ENCODE measurements around the gene LDLRAP1.

LDLRAP1 gene

GRCh38 chr1:25515033-25515432, 28.4 kb upstream of the LDLRAP1 start:
- H3K36me3 ChIP-seq, result no peaks in the 10 kb centered on the region
- no peak overlapping the region for H3K27ac ChIP-seq
- DNase-seq, result no peak
- H3K4me3 ChIP-seq (ENCODE audit: low read depth, low read length), result no peak overlapping the region
- no peaks in the 10 kb centered on the region for H3K9me3 ChIP-seq (ENCODE audit: severe bottlenecking)
- H3K27me3 ChIP-seq (ENCODE audit: insufficient read depth, low read depth, severe bottlenecking), result no peaks in the 10 kb centered on the region
- TF ChIP-seq CTCF (IDR thresholded peaks at IDR 0.05; ENCODE audit: low read depth, low read length), result no peak

- TF ChIP-seq CTCF (IDR thresholded peaks at IDR 0.05; ENCODE audit: low read depth, low read length), result no peak
- Histone ChIP-seq H3K4me3 (ENCODE audit: low read depth, low read length) (no peak overlapping the region), H3K27ac (no peak overlapping the region), H3K27me3 (ENCODE audit: insufficient read depth, low read depth, severe bottlenecking) (no peaks in the 10 kb centered on the region), H3K36me3 (no peaks in the 10 kb centered on the region), H3K9me3 (ENCODE audit: severe bottlenecking) (no peaks in the 10 kb centered on the region)
- no peak for DNase-seq
Measured at GRCh38 chr1:25516686-25517085, 26.7 kb upstream of the LDLRAP1 start.

- Histone ChIP-seq H3K4me3 (ENCODE audit: low read depth, low read length) (no peak overlapping the region), H3K27me3 (ENCODE audit: insufficient read depth, low read depth, severe bottlenecking) (no peaks in the 10 kb centered on the region), H3K9me3 (ENCODE audit: severe bottlenecking) (no peaks in the 10 kb centered on the region), H3K27ac (no peak overlapping the region), H3K36me3 (no peaks in the 10 kb centered on the region)
- no peak for DNase-seq
- TF ChIP-seq CTCF (IDR thresholded peaks at IDR 0.05; ENCODE audit: low read depth, low read length), result peak; percentile 30; the same call in 1 of the 2 replicates
Measured at GRCh38 chr1:25517476-25518394, 25.7 kb upstream of the LDLRAP1 start.

GRCh38 chr1:25519624-25520023, 23.8 kb upstream of the LDLRAP1 start:
- Histone ChIP-seq H3K27me3 (ENCODE audit: insufficient read depth, low read depth, severe bottlenecking) (no peaks in the 10 kb centered on the region), H3K27ac (no peak overlapping the region), H3K36me3 (no peaks in the 10 kb centered on the region), H3K4me3 (ENCODE audit: low read depth, low read length) (no peak overlapping the region), H3K9me3 (ENCODE audit: severe bottlenecking) (no peaks in the 10 kb centered on the region)
- no peak for TF ChIP-seq CTCF (IDR thresholded peaks at IDR 0.05; ENCODE audit: low read depth, low read length)
- DNase-seq, result no peak

- no peak overlapping the region for H3K4me3 ChIP-seq (ENCODE audit: low read depth, low read length)
- peak; percentile 69 for TF ChIP-seq CTCF (IDR thresholded peaks at IDR 0.05; ENCODE audit: low read depth, low read length)
- no peaks in the 10 kb centered on the region for H3K27me3 ChIP-seq (ENCODE audit: insufficient read depth, low read depth, severe bottlenecking)
- peaks cover 6% of the 10 kb centered on the region for H3K9me3 ChIP-seq (ENCODE audit: severe bottlenecking)
- H3K36me3 ChIP-seq, result no peaks in the 10 kb centered on the region
- H3K27ac ChIP-seq, result no peak overlapping the region
- DNase-seq, result peak; percentile 62
Measured at GRCh38 chr1:25520446-25521061, 22.9 kb upstream of the LDLRAP1 start.

Data from WERI-Rb-1 (cell line).